NCI-H526 treated with DMSO at 0.1 percent for 48 hours (cell line): ENCODE results near the gene TEAD3.
A peak's percentile ranks its signal among the peaks of the same experiment; 100 is the strongest.
"Not testable (repeated sequence)": the region's sequence is repeated elsewhere in the genome, so short reads cannot be mapped to it uniquely, and the experiment has no call there.

Source experiments
- DNase-seq: peaks from one replicate; lab custom pipeline; 2025; lab: John Stamatoyannopoulos, UW

Gene TEAD3

DNA sequence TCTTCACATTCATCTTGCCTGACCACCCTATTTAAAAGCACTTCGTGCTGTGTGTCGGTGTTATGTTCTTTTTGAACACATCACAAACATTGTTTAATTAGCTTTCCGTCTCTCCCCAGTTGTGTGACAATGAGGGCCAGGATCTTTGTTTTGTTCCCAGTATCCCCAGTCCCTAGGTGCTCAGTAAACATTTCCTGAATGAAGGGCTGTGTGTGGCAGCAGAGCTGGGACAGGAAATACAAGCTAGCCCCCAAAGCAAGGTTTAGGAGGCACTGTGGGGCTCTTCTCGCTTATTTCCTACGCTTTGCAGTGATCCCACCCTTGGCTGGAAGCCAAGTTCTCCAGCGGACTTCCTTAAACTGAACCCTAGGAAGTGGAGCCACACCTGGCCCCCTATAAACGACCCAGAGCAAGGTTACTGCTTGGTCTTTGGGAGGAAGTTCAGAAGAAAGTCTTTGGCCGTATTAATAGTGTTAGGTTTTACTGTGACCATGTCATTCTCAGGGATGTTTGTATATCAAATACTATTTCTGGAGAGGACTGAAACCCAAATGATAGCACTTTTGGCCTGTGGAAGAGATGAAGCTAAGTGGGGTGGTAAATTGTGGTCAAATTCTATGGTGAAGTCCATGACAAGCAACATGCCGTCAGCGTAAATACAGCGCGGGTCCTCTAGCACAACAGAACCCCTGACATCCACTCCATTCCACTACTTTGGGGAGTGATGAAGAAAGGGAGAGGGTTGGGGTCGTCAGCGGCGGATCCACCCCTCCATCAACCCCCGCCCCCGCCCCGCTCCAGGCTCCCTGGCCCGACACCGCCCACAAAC lies 45.3 kb downstream of the TEAD3 start:
- DNase-seq = no peak

- DNase-seq = peak; percentile 51
Observed at GRCh38 chr6:35449287-35449881, 47.5 kb downstream of the TEAD3 start.

DNA sequence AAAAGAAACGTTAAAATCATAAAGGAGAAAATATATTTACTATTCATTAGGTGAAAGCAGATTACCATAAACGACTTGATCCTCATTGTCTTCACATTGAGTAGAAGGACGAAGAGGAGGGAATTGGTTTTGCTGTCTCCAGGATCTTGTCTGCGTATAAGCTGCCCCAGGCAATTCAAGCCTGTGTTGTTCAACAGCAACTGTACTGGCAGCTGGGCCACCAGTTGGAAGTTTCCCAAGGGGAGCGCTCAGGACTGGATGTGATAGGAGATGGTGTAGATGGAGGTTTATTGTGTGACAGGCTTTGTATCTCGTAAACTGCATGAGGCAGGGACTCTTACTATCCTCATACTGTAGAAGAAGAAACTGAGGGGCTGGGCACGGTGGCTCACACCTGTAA lies 48.7 kb downstream of the TEAD3 start:
- DNase-seq = no peak

GRCh38 chr6:35445691-35446090 lies 51.2 kb downstream of the TEAD3 start:
- no peak for DNase-seq

DNA sequence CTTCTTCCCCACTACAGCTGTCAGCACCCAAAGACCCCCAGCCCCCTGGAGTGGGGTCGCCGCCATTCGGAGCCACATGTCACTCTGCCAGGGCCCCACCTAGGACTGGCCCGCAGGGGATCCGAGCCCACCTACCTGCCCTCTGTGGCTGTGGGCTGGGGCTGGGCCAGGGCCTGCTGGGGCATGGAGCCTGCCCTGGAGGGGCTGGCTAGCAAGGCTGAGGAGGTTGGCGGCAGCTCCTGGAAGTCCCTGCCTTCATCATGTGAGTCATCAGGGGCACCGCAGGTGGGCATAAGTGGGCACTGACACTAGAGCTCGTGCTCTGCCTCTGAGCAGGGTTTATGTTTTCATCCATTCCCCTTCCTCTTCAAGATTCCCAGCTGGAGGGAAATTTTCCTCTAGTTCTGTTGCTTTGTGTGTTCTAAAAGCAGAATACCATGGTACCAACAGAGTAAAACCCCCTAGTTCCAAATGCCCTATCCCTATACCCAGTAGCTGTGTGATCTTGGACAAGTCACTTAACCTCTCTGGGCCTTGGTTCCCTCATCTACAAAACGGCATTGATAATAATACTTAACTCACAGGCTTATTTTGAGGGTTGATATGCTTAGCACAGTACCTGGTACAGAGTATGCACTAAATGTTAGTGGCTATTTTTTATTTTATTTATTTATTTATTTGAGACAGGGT lies 53.4 kb downstream of the TEAD3 start:
- DNase-seq = no peak

DNA sequence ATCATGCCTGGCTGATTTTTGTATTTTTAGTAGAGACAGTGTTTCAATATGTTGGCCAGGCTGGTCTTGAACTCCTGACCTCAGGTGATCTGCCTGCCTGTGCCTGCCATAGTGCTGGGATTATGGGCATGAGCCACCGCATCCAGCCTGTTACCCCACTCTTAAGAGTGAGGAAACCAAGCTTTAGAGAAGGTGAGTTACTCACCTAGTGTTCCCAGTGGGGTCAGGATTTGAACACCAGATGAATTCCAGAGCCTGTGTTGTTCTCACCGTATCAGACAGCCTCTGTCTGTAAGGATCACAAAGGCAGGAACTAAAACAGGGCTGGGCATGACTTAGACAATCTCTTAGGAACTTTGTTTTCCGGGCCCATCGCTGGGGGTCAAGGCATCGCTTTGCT lies 54.2 kb downstream of the TEAD3 start:
- DNase-seq = no peak

- DNase-seq = no peak
Observed at GRCh38 chr6:35441642-35442041, 55.2 kb downstream of the TEAD3 start.

DNA sequence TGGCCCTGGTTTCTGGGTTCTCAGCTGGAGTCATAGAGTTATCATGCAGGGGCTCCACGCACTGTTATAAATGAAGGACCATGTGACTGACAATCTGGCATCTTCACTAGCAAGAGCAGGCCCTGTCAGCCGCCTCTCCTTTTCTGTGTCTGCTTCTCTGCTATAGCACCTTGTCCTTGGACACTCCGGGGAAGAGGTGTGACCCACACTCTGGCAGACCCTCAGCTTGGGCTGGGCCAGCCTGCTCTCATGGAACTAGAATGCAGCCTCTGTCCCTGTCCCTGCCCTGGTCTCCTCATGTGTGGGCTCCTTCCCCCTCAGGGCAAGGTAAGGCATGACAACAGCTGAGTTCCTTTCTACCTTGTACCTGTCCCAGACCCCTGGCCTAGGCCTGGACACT lies 55.7 kb downstream of the TEAD3 start:
- no peak for DNase-seq

GRCh38 chr6:35439308-35439707 lies 57.6 kb downstream of the TEAD3 start:
- DNase-seq = no peak

DNA sequence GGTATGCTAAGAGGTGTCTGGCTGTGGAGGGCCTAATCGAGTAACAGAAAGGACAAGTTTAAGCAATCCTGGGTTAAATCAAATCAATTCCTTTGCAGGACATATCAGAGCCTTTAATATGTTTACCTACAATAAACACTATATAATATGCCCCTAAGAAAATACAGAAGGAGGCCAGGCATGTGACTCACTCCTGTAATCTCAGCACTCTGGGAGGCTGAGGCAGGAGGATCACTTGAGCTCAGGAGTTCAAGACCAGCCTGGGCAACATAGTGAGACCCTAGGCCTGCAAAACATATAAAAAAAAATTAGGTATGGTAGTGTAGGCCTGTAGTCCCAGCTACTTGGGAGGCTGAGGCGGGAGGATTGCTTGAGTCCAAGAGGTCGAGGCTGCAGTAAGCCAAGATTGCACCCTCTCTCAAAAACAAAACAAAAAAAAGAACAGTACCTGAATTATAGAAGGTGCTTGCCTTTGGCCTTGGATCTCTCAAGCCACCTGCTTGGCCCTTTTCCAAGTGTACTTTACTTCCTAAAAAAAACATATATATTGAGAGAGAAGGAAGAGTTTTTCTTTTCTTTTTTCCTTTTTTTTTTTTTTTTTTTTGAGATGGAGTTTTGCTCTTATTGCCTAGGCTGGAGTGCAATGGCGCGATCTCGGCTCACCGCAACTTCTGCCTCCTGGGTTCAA lies 58.4 kb downstream of the TEAD3 start:
- DNase-seq = not testable (repeated sequence)

- no peak for DNase-seq
Observed at GRCh38 chr6:35436071-35436857, 60.6 kb downstream of the TEAD3 start.

GRCh38 chr6:35435074-35435837 lies 61.6 kb downstream of the TEAD3 start:
- DNase-seq = no peak

GRCh38 chr6:35432702-35433101 lies 64.2 kb downstream of the TEAD3 start:
- DNase-seq = not testable (repeated sequence)

- no peak for DNase-seq
Observed at GRCh38 chr6:35432291-35432690, 64.6 kb downstream of the TEAD3 start.

- DNase-seq = no peak
Observed at GRCh38 chr6:35429463-35429862, 67.4 kb downstream of the TEAD3 start.

- no peak for DNase-seq
Observed at GRCh38 chr6:35428421-35429149, 68.3 kb downstream of the TEAD3 start.

GRCh38 chr6:35427851-35428321 lies 69.0 kb downstream of the TEAD3 start:
- DNase-seq = no peak

- no peak for DNase-seq
Observed at GRCh38 chr6:35427435-35427834, 69.4 kb downstream of the TEAD3 start.

DNA sequence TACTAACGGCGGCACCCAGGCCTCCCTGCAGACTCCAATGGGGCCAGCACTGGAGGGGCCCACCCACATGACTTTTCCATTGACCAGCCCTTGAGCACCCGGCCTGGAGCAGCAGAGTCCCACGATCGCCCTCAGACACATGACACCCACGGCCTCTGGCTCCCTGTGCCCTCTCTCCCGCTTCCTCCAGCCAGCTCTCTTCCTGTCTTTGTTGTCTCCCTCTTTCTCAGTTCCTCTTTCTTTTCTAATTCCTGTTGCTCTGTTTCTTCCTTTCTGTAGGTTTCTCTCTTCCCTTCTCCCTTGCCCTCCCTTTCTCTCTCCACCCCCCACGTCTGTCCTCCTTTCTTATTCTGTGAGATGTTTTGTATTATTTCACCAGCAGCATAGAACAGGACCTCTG lies 70.8 kb downstream of the TEAD3 start:
- no peak for DNase-seq

DNA sequence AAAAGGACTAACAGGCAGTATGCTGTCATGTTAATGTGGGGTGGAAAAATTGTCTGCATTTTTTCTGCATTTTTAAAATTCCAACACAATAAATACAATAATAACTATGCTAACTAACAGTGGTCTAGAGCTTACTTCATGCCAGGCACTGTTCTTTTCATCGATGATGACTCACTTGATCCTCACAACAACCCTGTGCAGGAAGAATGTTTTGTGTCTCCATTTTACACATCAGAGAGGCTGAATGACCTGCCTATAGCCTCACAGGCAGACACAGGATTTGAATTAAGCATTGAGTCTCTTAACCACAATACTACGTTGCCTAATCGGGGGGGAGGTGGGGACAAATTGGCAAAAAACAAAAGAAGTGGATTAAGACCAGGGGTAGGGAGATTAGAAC lies 71.6 kb downstream of the TEAD3 start:
- no peak for DNase-seq
